GM12892 (cell line): ENCODE measurements around the gene WDR19.

ENCODE experiments used
- POLR2A ChIP-seq: IDR thresholded peaks from 2 replicates; pipeline ENCODE4 v1.6.1; 2011; ENCODE audit warnings: low read depth, low read length, control low read depth
- POLR2AphosphoS5 ChIP-seq: IDR thresholded peaks from 2 replicates; pipeline ENCODE4 v1.6.1; 2011; ENCODE audit warnings: low read depth, low read length, control low read depth

DNA sequence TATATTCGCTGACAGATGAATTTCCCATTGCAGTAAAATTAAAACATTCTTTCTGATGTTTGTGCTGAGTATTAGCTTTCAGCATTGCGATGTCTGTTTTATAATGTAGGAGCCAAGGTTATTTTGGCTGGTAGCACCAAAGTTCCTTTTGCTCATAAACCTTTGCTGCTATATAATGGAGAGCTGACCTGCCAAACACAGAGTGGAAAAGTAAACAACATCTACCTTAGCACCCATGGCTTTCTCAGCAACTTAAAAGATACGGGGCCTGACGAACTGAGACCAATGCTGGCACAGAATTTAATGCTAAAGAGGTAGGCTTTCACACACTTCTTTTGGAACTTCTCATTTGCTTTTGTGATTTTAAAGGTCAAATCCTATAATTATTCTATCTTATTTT, 46.0 kb downstream of the WDR19 start:
- no peak for TF ChIP-seq POLR2A
- TF ChIP-seq POLR2AphosphoS5, result no peak
